Spleen (tissue), 11 donors: ENCODE measurements around the gene PALMD. TPM values are rescaled to one million over a fixed set of nuclear protein-coding genes. Genes with fewer than 3 reads are reported as not detected.

ENCODE experiments used
- DNase-seq: peaks from one replicate; pipeline ENCODE4 v3.0.0-alpha.2; 2020
- H3K27ac ChIP-seq, 8 donors: fragments of 200-600 bp; sonication (generic) in 7 of 8; 1 replicate in 4 of 8; 2 replicates in 4 of 8; pipeline versions ENCODE4 v1.5.0 to v1.8.0; 2016 to 2021; ENCODE audit warnings: inconsistent platforms in 4 of 8, mild to moderate bottlenecking in 4 of 8, moderate library complexity in 1 of 8
- H3K27me3 ChIP-seq, 7 donors: fragments of 200-600 bp; sonication (generic) in 6 of 7; replicated peaks in 1 of 7; 1 replicate in 4 of 7; 2 replicates in 3 of 7; pipeline versions ENCODE4 v1.5.0 to v1.8.0; 2016 to 2021; ENCODE audit warnings: inconsistent platforms in 3 of 7, mild to moderate bottlenecking in 1 of 7
- H3K36me3 ChIP-seq, 6 donors: fragments of 200-600 bp; sonication (generic) in 5 of 6; 1 replicate in 4 of 6; 2 replicates in 2 of 6; pipeline versions ENCODE4 v1.5.0 to v1.8.0; 2016 to 2021; ENCODE audit warnings: inconsistent platforms in 2 of 6
- H3K4me1 ChIP-seq, 6 donors: fragments of 200-600 bp; sonication (generic) in 5 of 6; 1 replicate in 3 of 6; 2 replicates in 3 of 6; pipeline versions ENCODE4 v1.5.0 to v1.8.0; 2016 to 2021; ENCODE audit warnings: inconsistent platforms in 3 of 6
- H3K4me3 ChIP-seq, 8 donors: fragments of 200-600 bp; sonication (generic) in 7 of 8; 1 replicate in 4 of 8; 2 replicates in 4 of 8; pipeline versions ENCODE4 v1.5.0 to v1.8.0; 2016 to 2021; ENCODE audit warnings: inconsistent platforms in 4 of 8, mild to moderate bottlenecking in 4 of 8, moderate library complexity in 2 of 8
- H3K9me3 ChIP-seq, 8 donors: fragments of 200-600 bp; sonication (generic) in 7 of 8; 1 replicate in 4 of 8; 2 replicates in 4 of 8; pipeline versions ENCODE4 v1.5.0 to v1.8.0; 2016 to 2021; ENCODE audit warnings: inconsistent platforms in 4 of 8
- POLR2A ChIP-seq, 3 donors: fragments of 450-650 bp; IDR thresholded peaks; one replicate each; pipeline ENCODE4 v1.5.1; 2017; ENCODE audit warnings: antibody characterized with exemption in 3 of 3, mild to moderate bottlenecking in 1 of 3
- POLR2AphosphoS5 ChIP-seq, 3 donors: sonication (generic); formaldehyde crosslinking; IDR thresholded peaks; one replicate each; pipeline ENCODE4 v1.5.1; 2017; ENCODE audit warnings: antibody characterized with exemption in 3 of 3
- WGBS, 5 donors: extraction: QIAGEN DNeasy Blood & Tissue Kit in 3 of 5; methylation state at CpG; one replicate each; pipeline versions ENCODE4 v1.1.5 to v1.1.7; 2013 to 2018; 5-methylcytosine and 5-hydroxymethylcytosine counted together
- intact Hi-C: fragments of 100-400 bp; cut with DNase I; formaldehyde crosslinking; loops from one replicate; pipeline ENCODE4 v1.15.0; 2023; ENCODE audit warnings: low total_unique reads
- polyA plus RNA-seq, 3 donors: library from polyadenylated mRNA; stranded (reverse); fragments of 200-250 nt; gene quantifications; one replicate each; pipeline ENCODE4 v1.2.1, GENCODE V29; 2013
- total RNA-seq, 7 donors: library from RNA; depleted of rRNA in 3 of 7; stranded (reverse); fragments of >200 nt in 3 of 7; fragmentation: NEBNext Ultra II Directional in 4 of 7; extraction: Animal tissue kit (Norgen Biotek cat#: 25700) in 4 of 7; gene quantifications; one replicate each; pipeline versions ENCODE4 v1.1.0 to v1.2.1, GENCODE V29; 2016 to 2021
- TF ChIP-seq, protein P1 (sequence below), 11 experiments: fragments of 200-600 bp in 7 of 11; fragments of 450-650 bp in 4 of 11; sonication (generic) in 4 of 11; IDR thresholded peaks in 8 of 11; conservative IDR thresholded peaks in 3 of 11; 1 replicate in 7 of 11; 2 replicates in 4 of 11; pipeline versions ENCODE4 v1.4.0 to v1.8.0; 2016 to 2021; ENCODE audit warnings: antibody characterized with exemption in 11 of 11, inconsistent platforms in 4 of 11, mild to moderate bottlenecking in 1 of 11
- donor health status: healthy with polysubstance abuse.
- donor health status: DM: no; HTN: no; CAD: no; lungs with moderate emphysema.
- donor health status: DM: no; HTN: no; CAD: no.
- donor health status: Bipolar disorder and iron deficiency.
- donor health status: healthy.
- donor health status: DM: no; HTN: no; CAD: no.
- donor health status: DM: yes; HTN: yes; CAD: no.

Gene PALMD
- total and polyA plus RNA-seq, 10 donors, result 2.9 to 16.8 (median 7.7) TPM

DNA sequence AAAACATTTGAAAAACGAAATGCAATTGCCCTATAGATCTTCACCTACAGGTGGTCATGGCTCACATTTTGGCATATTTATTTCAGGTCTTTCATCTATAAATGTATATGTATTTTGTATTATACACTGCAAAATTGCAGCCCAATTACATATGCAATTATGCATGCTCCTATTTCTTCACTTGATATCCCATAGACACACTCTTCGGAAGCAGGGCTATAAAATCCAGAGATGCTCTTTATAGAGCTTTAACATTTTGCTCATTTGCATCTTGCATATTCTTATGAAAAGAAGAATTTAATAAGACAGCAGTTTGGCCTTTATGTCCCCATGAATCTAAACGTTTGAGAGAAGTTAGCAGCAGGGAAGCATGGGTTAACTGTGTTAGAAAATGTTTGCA is 44.7 kb upstream of the PALMD start:
- no peaks in the 10 kb centered on the region for H3K36me3 ChIP-seq
- intact Hi-C loops, result no loop called here
- 65 to 73% (median 69%) methylated on average over 3 of the region's 3 CpGs for WGBS, 5 donors
- TF ChIP-seq, protein P1, sequence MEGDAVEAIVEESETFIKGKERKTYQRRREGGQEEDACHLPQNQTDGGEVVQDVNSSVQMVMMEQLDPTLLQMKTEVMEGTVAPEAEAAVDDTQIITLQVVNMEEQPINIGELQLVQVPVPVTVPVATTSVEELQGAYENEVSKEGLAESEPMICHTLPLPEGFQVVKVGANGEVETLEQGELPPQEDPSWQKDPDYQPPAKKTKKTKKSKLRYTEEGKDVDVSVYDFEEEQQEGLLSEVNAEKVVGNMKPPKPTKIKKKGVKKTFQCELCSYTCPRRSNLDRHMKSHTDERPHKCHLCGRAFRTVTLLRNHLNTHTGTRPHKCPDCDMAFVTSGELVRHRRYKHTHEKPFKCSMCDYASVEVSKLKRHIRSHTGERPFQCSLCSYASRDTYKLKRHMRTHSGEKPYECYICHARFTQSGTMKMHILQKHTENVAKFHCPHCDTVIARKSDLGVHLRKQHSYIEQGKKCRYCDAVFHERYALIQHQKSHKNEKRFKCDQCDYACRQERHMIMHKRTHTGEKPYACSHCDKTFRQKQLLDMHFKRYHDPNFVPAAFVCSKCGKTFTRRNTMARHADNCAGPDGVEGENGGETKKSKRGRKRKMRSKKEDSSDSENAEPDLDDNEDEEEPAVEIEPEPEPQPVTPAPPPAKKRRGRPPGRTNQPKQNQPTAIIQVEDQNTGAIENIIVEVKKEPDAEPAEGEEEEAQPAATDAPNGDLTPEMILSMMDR (IDR thresholded peaks at IDR 0.05 in 8 of 11, conservative IDR thresholded peaks at IDR 0.05 in 3 of 11), result no peak
- TF ChIP-seq POLR2A (IDR thresholded peaks at IDR 0.05) (no peak), POLR2AphosphoS5 (IDR thresholded peaks at IDR 0.05) (no peak)
- no peaks in the 10 kb centered on the region for H3K4me1 ChIP-seq
- H3K27me3 ChIP-seq, result no peaks in the 10 kb centered on the region
- no peaks in the 10 kb centered on the region for H3K9me3 ChIP-seq
- H3K27ac ChIP-seq, result no peak overlapping the region
- H3K4me3 ChIP-seq, result no peak overlapping the region
- no peak for DNase-seq

DNA sequence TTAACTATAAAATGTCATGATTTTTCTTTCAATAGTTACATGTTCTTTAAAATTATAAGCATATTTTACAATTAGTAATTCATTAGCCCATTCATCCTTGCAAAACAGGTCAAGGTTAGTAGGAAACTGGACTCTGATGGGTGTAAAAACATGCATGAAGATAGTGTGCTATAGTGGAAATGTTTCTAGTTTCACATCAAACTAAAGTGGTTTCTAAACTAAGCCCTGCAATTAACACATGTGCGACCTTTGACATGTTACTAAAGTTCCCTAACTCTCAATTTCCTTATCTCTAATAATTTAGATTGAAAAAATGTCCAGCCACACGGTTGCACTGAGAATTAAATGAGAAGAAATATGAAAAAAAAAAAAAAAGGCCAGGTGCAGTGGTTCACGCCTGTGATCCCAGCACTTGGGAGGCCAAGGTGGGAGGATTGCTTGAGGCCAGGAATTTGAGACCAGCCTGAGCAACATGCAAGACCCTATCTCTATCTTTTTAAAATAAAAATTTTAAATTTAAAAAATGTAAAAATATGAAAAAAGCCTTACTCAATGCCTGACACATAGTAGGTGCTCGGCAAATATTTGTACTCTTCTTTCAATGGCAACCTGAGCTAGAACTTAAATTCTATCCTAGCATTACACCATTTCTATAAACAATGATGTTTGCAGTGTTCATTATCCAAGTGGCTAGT is 44.1 kb upstream of the PALMD start:
- TF ChIP-seq POLR2AphosphoS5 (IDR thresholded peaks at IDR 0.05), result no peak
- TF ChIP-seq, protein P1 (IDR thresholded peaks at IDR 0.05 in 8 of 11, conservative IDR thresholded peaks at IDR 0.05 in 3 of 11), result no peak
- no peak for TF ChIP-seq POLR2A (IDR thresholded peaks at IDR 0.05)
- Histone ChIP-seq H3K36me3 (no peaks in the 10 kb centered on the region), H3K27me3 (no peaks in the 10 kb centered on the region), H3K9me3 (no peaks in the 10 kb centered on the region), H3K27ac (no peak overlapping the region), H3K4me1 (no peaks in the 10 kb centered on the region), H3K4me3 (no peak overlapping the region)
- DNase-seq, result no peak
- 80 to 89% (median 84%) methylated on average over 4 of the region's 4 CpGs for WGBS, 5 donors
- intact Hi-C loops, result no loop called here

DNA sequence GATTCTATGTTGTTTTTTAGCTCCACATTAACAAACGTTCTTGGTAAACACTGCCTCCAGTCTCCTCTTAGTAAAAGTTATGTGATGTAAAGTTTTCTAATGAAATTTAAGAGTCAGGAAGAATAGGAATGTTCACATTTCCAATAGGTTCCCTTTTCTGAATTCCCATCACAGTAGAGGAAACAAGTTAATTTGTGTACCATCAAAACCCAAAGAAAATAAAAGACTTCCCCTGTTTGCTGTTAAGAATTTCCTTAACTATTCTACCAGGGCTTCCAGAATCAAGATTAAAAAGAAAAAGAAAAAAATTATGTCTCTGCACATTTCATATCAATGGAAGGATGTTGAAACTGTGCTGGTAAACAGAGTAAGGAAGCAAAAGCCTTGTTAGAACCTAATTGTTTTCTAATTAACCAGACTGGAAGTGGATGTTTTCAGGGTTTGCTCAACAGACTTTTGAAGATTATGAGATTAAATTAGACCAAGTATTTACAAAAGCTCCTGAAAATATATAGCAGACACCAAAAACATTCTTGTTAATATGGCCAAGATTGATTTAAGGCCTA is 43.4 kb upstream of the PALMD start:
- Histone ChIP-seq H3K27ac (no peak overlapping the region), H3K36me3 (no peaks in the 10 kb centered on the region), H3K9me3 (peaks cover 0 to 2% (median under 1%) of the 10 kb centered on the region in 8 donors), H3K27me3 (no peaks in the 10 kb centered on the region), H3K4me3 (no peak overlapping the region), H3K4me1 (no peaks in the 10 kb centered on the region)
- WGBS, 5 donors, result 60 to 78% (median 67%) methylated on average over 1 of the region's 1 CpG
- no peak for DNase-seq
- intact Hi-C loops, result no loop called here
- TF ChIP-seq POLR2A (IDR thresholded peaks at IDR 0.05) (no peak), POLR2AphosphoS5 (IDR thresholded peaks at IDR 0.05) (no peak)
- TF ChIP-seq, protein P1 (IDR thresholded peaks at IDR 0.05 in 8 of 11, conservative IDR thresholded peaks at IDR 0.05 in 3 of 11), result no peak

DNA sequence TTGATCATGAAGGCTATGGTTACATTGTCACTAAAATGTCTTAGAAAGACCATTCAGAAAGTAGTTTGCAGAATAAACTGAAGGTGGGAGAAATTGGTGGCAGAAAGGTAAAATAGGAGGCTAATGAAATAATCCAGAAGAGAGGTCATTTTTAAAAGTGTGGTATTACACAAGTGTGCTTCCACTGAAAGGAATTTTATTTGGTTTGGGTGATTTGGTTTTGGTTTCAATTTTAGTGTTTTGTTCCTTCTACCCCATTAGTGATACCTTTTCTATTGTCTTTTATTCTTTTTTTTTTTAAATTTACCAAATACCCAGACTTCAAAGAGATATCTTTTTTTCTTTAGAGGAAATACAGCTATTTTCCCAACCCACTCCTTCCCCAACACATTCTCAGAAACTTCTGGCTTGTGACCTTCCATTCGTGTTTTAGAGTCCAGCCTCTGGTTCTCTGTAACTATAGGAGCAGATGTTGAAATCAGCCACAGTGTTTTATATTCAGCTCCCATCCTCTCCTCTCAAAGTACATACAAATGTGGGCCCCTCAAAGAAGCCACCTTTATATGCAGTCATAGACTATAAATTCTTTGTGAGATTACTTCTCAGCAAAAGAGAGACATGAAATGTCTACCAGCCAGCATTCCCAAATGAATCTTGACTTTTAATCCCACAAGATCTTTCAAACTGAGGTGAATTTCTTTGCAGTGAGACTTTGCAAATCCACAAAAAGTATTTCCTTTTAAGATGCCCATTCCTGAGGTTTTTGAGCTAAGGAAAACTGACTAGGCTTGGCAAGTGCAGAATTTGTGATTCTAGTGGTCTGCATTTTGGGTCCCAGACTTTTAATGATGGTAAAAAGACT is 42.0 kb upstream of the PALMD start:
- H3K36me3 ChIP-seq, result no peaks in the 10 kb centered on the region
- H3K4me1 ChIP-seq, result no peaks in the 10 kb centered on the region
- no peak overlapping the region for H3K27ac ChIP-seq
- no peaks in the 10 kb centered on the region for H3K27me3 ChIP-seq
- TF ChIP-seq, protein P1 (IDR thresholded peaks at IDR 0.05 in 8 of 11, conservative IDR thresholded peaks at IDR 0.05 in 3 of 11), result no peak
- TF ChIP-seq POLR2AphosphoS5 (IDR thresholded peaks at IDR 0.05), result no peak
- peaks cover 0 to 10% (median 3%) of the 10 kb centered on the region in 8 donors for H3K9me3 ChIP-seq
- intact Hi-C loops, result no loop called here
- no peak overlapping the region for H3K4me3 ChIP-seq
- no peak for DNase-seq
- WGBS, 5 donors, result 44 to 68% (median 57%) methylated on average over 1 of the region's 1 CpG
